Transverse colon (tissue), 4 donors: Measurements from ENCODE around the gene CADPS. TPM values are rescaled to one million over a fixed set of nuclear protein-coding genes. Genes with fewer than 3 reads are reported as not detected.

Source experiments
- DNase-seq: peaks from one replicate; pipeline ENCODE4 v3.0.0-alpha.2; 2019
- H3K27ac ChIP-seq, 4 donors: fragments of 200-600 bp; sonication (generic); 2 replicates each; pipeline ENCODE4 v1.5.1; 2016 to 2018; ENCODE audit warnings: inconsistent platforms in 4 of 4
- H3K27me3 ChIP-seq: fragments of 200-600 bp; sonication (generic); 2 replicates; pipeline ENCODE4 v1.5.1; 2017; ENCODE audit warnings: inconsistent platforms
- H3K36me3 ChIP-seq, 4 donors: fragments of 200-600 bp; sonication (generic); 2 replicates each; pipeline ENCODE4 v1.5.1; 2017 to 2019; ENCODE audit warnings: inconsistent platforms in 4 of 4
- H3K4me1 ChIP-seq, 4 donors: fragments of 200-600 bp; sonication (generic); 2 replicates each; pipeline ENCODE4 v1.5.1; 2017 to 2020; ENCODE audit warnings: inconsistent platforms in 4 of 4
- H3K4me3 ChIP-seq, 4 donors: fragments of 200-600 bp; sonication (generic); 1 replicate in 1 of 4; 2 replicates in 3 of 4; pipeline versions ENCODE4 v1.5.1 to v1.6.1; 2017 to 2019; ENCODE audit warnings: inconsistent platforms in 4 of 4
- H3K9me3 ChIP-seq, 2 donors: fragments of 200-600 bp; sonication (generic); 2 replicates each; pipeline ENCODE4 v1.5.1; 2017 to 2019; ENCODE audit warnings: inconsistent platforms in 2 of 2
- CTCF ChIP-seq, 5 experiments: fragments of 200-600 bp in 3 of 5; fragments of 450-650 bp in 2 of 5; sonication (generic) in 3 of 5; IDR thresholded peaks; 1 replicate in 2 of 5; 2 replicates in 3 of 5; pipeline ENCODE4 v1.5.1; 2016 to 2017; ENCODE audit warnings: antibody characterized with exemption in 5 of 5, inconsistent platforms in 3 of 5, mild to moderate bottlenecking in 2 of 5, moderate library complexity in 1 of 5
- EP300 ChIP-seq: sonication (generic); formaldehyde crosslinking; IDR thresholded peaks from one replicate; pipeline ENCODE4 v1.6.1; 2017; ENCODE audit warnings: antibody characterized with exemption, low read depth
- POLR2A ChIP-seq: fragments of 450-650 bp; IDR thresholded peaks from one replicate; pipeline ENCODE4 v1.6.1; 2016; ENCODE audit warnings: antibody characterized with exemption, mild to moderate bottlenecking, moderate library complexity
- POLR2AphosphoS5 ChIP-seq, 3 donors: sonication (generic); formaldehyde crosslinking; IDR thresholded peaks; one replicate each; pipeline ENCODE4 v1.6.1; 2016; ENCODE audit warnings: antibody characterized with exemption in 3 of 3
- whole genome bisulfite sequencing, 2 donors: methylation state at CpG; one replicate each; pipeline ENCODE4 v1.1.5; 2018; ENCODE audit warnings: low coverage in 1 of 2; 5-methylcytosine and 5-hydroxymethylcytosine counted together
- in situ Hi-C, 4 donors: fragments of 200-750 bp; cut with MboI; loops; one replicate each; pipeline versions ENCODE4 v1.15.0 to v1.15.1; 2017; ENCODE audit warnings: low sequenced_read_pairs in 3 of 4, low pct_ligation_motif_present in 1 of 4, low pct_unique_long_range_greater_than_20kb in 1 of 4
- intact Hi-C: fragments of 100-400 bp; cut with DNase I; formaldehyde crosslinking; loops from one replicate; pipeline ENCODE4 v1.15.1; 2023; ENCODE audit warnings: low total_unique reads
- total RNA-seq, 4 donors: library from RNA; depleted of rRNA; stranded (reverse); fragments of >200 nt; gene quantifications; one replicate each; pipeline ENCODE4 v1.1.0, GENCODE V29; 2016

CADPS gene
- total RNA-seq, 4 donors from 2014 or later = 1.9 to 22.7 (median 8.9) TPM

- no peaks in the 10 kb centered on the region for H3K36me3 ChIP-seq
- H3K27me3 ChIP-seq = no peaks in the 10 kb centered on the region
- DNase-seq = no peak
- intact Hi-C loops = no loop called here
- no peak overlapping the region for H3K4me3 ChIP-seq
- no peak for TF ChIP-seq POLR2AphosphoS5 (IDR thresholded peaks at IDR 0.05)
- no peak for TF ChIP-seq EP300
- TF ChIP-seq POLR2A = no peak
- TF ChIP-seq CTCF (IDR thresholded peaks at IDR 0.05) = no peak
- no peaks in the 10 kb centered on the region for H3K4me1 ChIP-seq
- H3K27ac ChIP-seq = no peak overlapping the region
- in situ Hi-C loops = loop anchor here in 3 of 4 donors (25.0 kb wide), 1 partner anchor 528 kb away; no protein-coding TSS in a partner anchor
- H3K9me3 ChIP-seq = no peaks in the 10 kb centered on the region
- WGBS, 2 donors = 62 to 73% methylated on average over 2 to 4 of the region's 4 CpGs
Measured at GRCh38 chr3:62659660-62660059, 215.6 kb downstream of the CADPS start.

- H3K4me3 ChIP-seq = no peak overlapping the region
- H3K27me3 ChIP-seq = no peaks in the 10 kb centered on the region
- no peaks in the 10 kb centered on the region for H3K9me3 ChIP-seq
- H3K4me1 ChIP-seq = no peaks in the 10 kb centered on the region
- intact Hi-C loops (no loop called here), in situ Hi-C loops (loop anchor here in 3 of 4 donors (25.0 kb wide), 1 partner anchor 532 kb away; no protein-coding TSS in a partner anchor)
- TF ChIP-seq EP300 (no peak), POLR2A (no peak), CTCF (IDR thresholded peaks at IDR 0.05) (no peak), POLR2AphosphoS5 (IDR thresholded peaks at IDR 0.05) (no peak)
- 70 to 100% methylated on average over 1 to 5 of the region's 5 CpGs for WGBS, 2 donors
- no peak for DNase-seq
- H3K27ac ChIP-seq = no peak overlapping the region
- H3K36me3 ChIP-seq = no peaks in the 10 kb centered on the region
Measured at GRCh38 chr3:62655691-62656063, 219.5 kb downstream of the CADPS start.

GRCh38 chr3:62655056-62655690 is 220.0 kb downstream of the CADPS start:
- no peaks in the 10 kb centered on the region for H3K4me1 ChIP-seq
- H3K36me3 ChIP-seq = no peaks in the 10 kb centered on the region
- H3K9me3 ChIP-seq = no peaks in the 10 kb centered on the region
- TF ChIP-seq CTCF (IDR thresholded peaks at IDR 0.05) = no peak
- no peak for TF ChIP-seq POLR2A
- no peak for TF ChIP-seq EP300
- no peak for TF ChIP-seq POLR2AphosphoS5 (IDR thresholded peaks at IDR 0.05)
- H3K27me3 ChIP-seq = no peaks in the 10 kb centered on the region
- no peak overlapping the region for H3K4me3 ChIP-seq
- no peak overlapping the region for H3K27ac ChIP-seq
- 36 to 41% methylated on average over 2 of the region's 2 CpGs for WGBS, 2 donors
- DNase-seq = no peak
- in situ Hi-C loops = loop anchor here in 3 of 4 donors (25.0 kb wide), 1 partner anchor 532 kb away; no protein-coding TSS in a partner anchor
- intact Hi-C loops = no loop called here

- no peak overlapping the region for H3K4me3 ChIP-seq
- no peak for DNase-seq
- no peaks in the 10 kb centered on the region for H3K36me3 ChIP-seq
- in situ Hi-C loops (loop anchor here in 3 of 4 donors (25.0 kb wide), 1 partner anchor 534 kb away; no protein-coding TSS in a partner anchor), intact Hi-C loops (no loop called here)
- no peak overlapping the region for H3K27ac ChIP-seq
- 67 to 69% methylated on average over 7 of the region's 7 CpGs for WGBS, 2 donors
- no peaks in the 10 kb centered on the region for H3K27me3 ChIP-seq
- TF ChIP-seq POLR2AphosphoS5 (IDR thresholded peaks at IDR 0.05) = no peak
- no peaks in the 10 kb centered on the region for H3K4me1 ChIP-seq
- H3K9me3 ChIP-seq = no peaks in the 10 kb centered on the region
Measured at GRCh38 chr3:62653796-62654195, 221.4 kb downstream of the CADPS start.
